GM19467 (cell line): ENCODE measurements around the gene NTM.
A peak's percentile ranks its signal among the peaks of the same experiment; 100 is the strongest.

Experiments
- ATAC-seq: cut with Tn5 transposase; IDR thresholded peaks from one replicate; pipeline ENCODE4 v1.9.1; 2021; ENCODE audit warnings: mild to moderate bottlenecking, moderate library complexity; ENCODE audit not compliant: unreplicated experiment

Gene NTM

GRCh38 chr11:131540676-131541075 lies 170.3 kb downstream of the NTM start:
- ATAC-seq = no peak

- ATAC-seq = no peak
These were observed 173.1 kb downstream of the NTM start for GRCh38 chr11:131543389-131544025.

- ATAC-seq = no peak
These were observed 174.2 kb downstream of the NTM start for GRCh38 chr11:131544591-131544990.

- ATAC-seq = no peak
These were observed 175.9 kb downstream of the NTM start for GRCh38 chr11:131546218-131546895.

- ATAC-seq = no peak
These were observed 178.7 kb downstream of the NTM start for GRCh38 chr11:131549099-131549498.

- no peak for ATAC-seq
These were observed 179.4 kb downstream of the NTM start for GRCh38 chr11:131549770-131550169.

- no peak for ATAC-seq
These were observed 189.9 kb downstream of the NTM start for GRCh38 chr11:131560287-131560686.

- no peak for ATAC-seq
These were observed 191.1 kb downstream of the NTM start for GRCh38 chr11:131561501-131561900.

- no peak for ATAC-seq
These were observed 191.6 kb downstream of the NTM start for GRCh38 chr11:131561972-131562371.

- no peak for ATAC-seq
These were observed 197.9 kb downstream of the NTM start for GRCh38 chr11:131568318-131568717.

- no peak for ATAC-seq
These were observed 201.2 kb downstream of the NTM start for GRCh38 chr11:131571571-131571970.

GRCh38 chr11:131572423-131572822 lies 202.0 kb downstream of the NTM start:
- no peak for ATAC-seq

GRCh38 chr11:131579932-131580387 lies 209.5 kb downstream of the NTM start:
- peak; percentile 70 for ATAC-seq

GRCh38 chr11:131580476-131580875 lies 210.1 kb downstream of the NTM start:
- no peak for ATAC-seq

GRCh38 chr11:131581046-131581445 lies 210.6 kb downstream of the NTM start:
- no peak for ATAC-seq

GRCh38 chr11:131582021-131582525 lies 211.7 kb downstream of the NTM start:
- no peak for ATAC-seq

GRCh38 chr11:131583421-131583820 lies 213.0 kb downstream of the NTM start:
- no peak for ATAC-seq

- no peak for ATAC-seq
These were observed 213.5 kb downstream of the NTM start for GRCh38 chr11:131583938-131584337.

- no peak for ATAC-seq
These were observed 214.6 kb downstream of the NTM start for GRCh38 chr11:131584785-131585592.

- no peak for ATAC-seq
These were observed 217.6 kb downstream of the NTM start for GRCh38 chr11:131588057-131588456.

GRCh38 chr11:131591051-131591461 lies 220.6 kb downstream of the NTM start:
- no peak for ATAC-seq

- no peak for ATAC-seq
These were observed 221.7 kb downstream of the NTM start for GRCh38 chr11:131592152-131592551.
